Measurements from ENCODE around the gene ABCC8. TPM values are rescaled to one million over a fixed set of nuclear protein-coding genes. Genes with fewer than 3 reads are reported as not detected.

Gene ABCC8
- total RNA-seq, 4 donors from 2014 or later: 0.38 to 2.2 TPM; not detected in 2

- TF ChIP-seq, protein P1, sequence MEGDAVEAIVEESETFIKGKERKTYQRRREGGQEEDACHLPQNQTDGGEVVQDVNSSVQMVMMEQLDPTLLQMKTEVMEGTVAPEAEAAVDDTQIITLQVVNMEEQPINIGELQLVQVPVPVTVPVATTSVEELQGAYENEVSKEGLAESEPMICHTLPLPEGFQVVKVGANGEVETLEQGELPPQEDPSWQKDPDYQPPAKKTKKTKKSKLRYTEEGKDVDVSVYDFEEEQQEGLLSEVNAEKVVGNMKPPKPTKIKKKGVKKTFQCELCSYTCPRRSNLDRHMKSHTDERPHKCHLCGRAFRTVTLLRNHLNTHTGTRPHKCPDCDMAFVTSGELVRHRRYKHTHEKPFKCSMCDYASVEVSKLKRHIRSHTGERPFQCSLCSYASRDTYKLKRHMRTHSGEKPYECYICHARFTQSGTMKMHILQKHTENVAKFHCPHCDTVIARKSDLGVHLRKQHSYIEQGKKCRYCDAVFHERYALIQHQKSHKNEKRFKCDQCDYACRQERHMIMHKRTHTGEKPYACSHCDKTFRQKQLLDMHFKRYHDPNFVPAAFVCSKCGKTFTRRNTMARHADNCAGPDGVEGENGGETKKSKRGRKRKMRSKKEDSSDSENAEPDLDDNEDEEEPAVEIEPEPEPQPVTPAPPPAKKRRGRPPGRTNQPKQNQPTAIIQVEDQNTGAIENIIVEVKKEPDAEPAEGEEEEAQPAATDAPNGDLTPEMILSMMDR (IDR thresholded peaks at IDR 0.05): no peak
- DNase-seq (ENCODE audit: low spot score) (no peak), ATAC-seq (ENCODE audit: low FRiP score) (no peak)
Measured at GRCh38 chr11:17475666-17476316, 854 bp downstream of the ABCC8 start.

- TF ChIP-seq, protein P1 (IDR thresholded peaks at IDR 0.05): no peak
- ATAC-seq (ENCODE audit: low FRiP score): no peak
- DNase-seq (ENCODE audit: low spot score): no peak
Measured at GRCh38 chr11:17473071-17473744, 3.4 kb downstream of the ABCC8 start.

DNA sequence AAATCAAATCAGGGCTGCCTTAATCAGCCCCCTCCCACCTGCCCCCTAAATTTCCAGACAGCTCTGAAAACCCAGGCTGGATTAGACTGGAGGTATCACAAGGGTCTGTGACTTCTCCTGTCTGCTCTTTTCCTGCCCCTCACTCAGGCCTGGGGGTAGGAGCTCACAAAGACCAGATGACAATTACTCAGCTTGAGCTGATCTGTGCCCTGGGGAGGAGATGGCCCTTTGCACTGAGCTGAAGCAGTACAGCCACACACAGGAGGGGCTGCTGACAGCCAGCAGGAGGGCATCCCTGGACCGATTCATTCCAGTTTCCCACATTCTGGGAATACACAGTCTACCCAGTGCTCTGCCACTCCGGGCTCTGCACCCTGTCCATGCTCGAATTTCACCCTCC lies 4.2 kb downstream of the ABCC8 start:
- TF ChIP-seq, protein P1 (IDR thresholded peaks at IDR 0.05): no peak
- ATAC-seq (ENCODE audit: low FRiP score): no peak
- DNase-seq (ENCODE audit: low spot score): no peak

- no peak for ATAC-seq (ENCODE audit: low FRiP score)
- DNase-seq (ENCODE audit: low spot score): no peak
- TF ChIP-seq, protein P1 (IDR thresholded peaks at IDR 0.05): no peak
Measured at GRCh38 chr11:17471501-17471900, 5.1 kb downstream of the ABCC8 start.

DNA sequence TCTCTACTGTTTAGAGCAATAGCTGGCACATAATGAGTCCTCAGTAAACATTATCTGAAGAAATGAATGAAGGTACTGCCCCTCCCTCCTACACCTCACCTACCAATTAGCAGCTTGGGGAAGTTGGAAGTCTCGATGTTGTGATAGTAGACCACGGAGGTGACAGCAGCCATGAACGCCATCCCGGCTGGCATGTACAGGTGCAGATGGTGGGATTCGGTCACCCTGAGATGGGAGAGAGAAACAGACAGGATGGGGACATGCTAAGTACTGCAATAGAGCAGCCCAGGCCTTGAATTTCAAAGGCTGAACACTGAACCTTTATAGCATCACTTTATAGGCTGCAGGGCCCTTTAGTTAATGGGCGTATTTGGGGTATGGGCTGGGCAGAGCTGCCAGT lies 6.6 kb downstream of the ABCC8 start:
- ATAC-seq (ENCODE audit: low FRiP score) (no peak), DNase-seq (ENCODE audit: low spot score) (no peak)
- TF ChIP-seq, protein P1 (IDR thresholded peaks at IDR 0.05): no peak

- TF ChIP-seq, protein P1 (IDR thresholded peaks at IDR 0.05): no peak
- DNase-seq (ENCODE audit: low spot score) (no peak), ATAC-seq (ENCODE audit: low FRiP score) (no peak)
Measured at GRCh38 chr11:17468122-17468521, 8.5 kb downstream of the ABCC8 start.
